Natural killer cell (primary cell): ENCODE measurements around the gene MDN1. TPM values are rescaled to one million over a fixed set of nuclear protein-coding genes. Genes with fewer than 3 reads are reported as not detected.
"Not testable (repeated sequence)": the region's sequence is repeated elsewhere in the genome, so short reads cannot be mapped to it uniquely, and the experiment has no call there.

Source experiments
- ATAC-seq, 3 donors: fragments of 150-1000 bp in 2 of 3; fragments of 200-7000 bp in 1 of 3; cut with Tn5 transposase; 1 replicate in 1 of 3; 2 replicates in 2 of 3; pipeline ENCODE4 v1.10.0; 2021; ENCODE audit warnings: mild to moderate bottlenecking in 2 of 3, moderate library complexity in 2 of 3
- DNase-seq, 2 donors: peaks; one replicate each; pipeline versions ENCODE4 v3.0.0 to v3.0.0-alpha.2; 2013 to 2021; ENCODE audit warnings: mixed read lengths in 1 of 2
- H3K27ac ChIP-seq: one replicate; pipeline ENCODE4 v1.5.1; 2013; ENCODE audit warnings: mild to moderate bottlenecking, low read length
- H3K27me3 ChIP-seq: one replicate; pipeline ENCODE4 v1.6.1; 2013; ENCODE audit warnings: low read length; ENCODE audit not compliant: control insufficient read depth, insufficient read depth
- H3K36me3 ChIP-seq: one replicate; pipeline ENCODE4 v1.6.1; 2013; ENCODE audit warnings: low read length; ENCODE audit not compliant: control insufficient read depth, insufficient read depth
- H3K4me1 ChIP-seq: one replicate; pipeline ENCODE4 v1.6.1; 2013; ENCODE audit warnings: low read length; ENCODE audit not compliant: control insufficient read depth, insufficient read depth
- H3K4me3 ChIP-seq: one replicate; pipeline ENCODE4 v1.5.1; 2013; ENCODE audit warnings: low read length
- H3K9me3 ChIP-seq: one replicate; pipeline ENCODE4 v1.6.1; 2013; ENCODE audit warnings: low read length; ENCODE audit not compliant: control insufficient read depth, insufficient read depth
- H3K27ac Mint-ChIP-seq, 2 donors: one replicate each; pipeline ENCODE4 v1.8.0; 2022; ENCODE audit warnings: mild to moderate bottlenecking in 2 of 2, mixed read lengths in 2 of 2, moderate library complexity in 1 of 2
- H3K27me3 Mint-ChIP-seq, 2 donors: one replicate each; pipeline ENCODE4 v1.8.0; 2022; ENCODE audit warnings: low read depth in 2 of 2, mixed read lengths in 2 of 2
- H3K36me3 Mint-ChIP-seq: one replicate; pipeline ENCODE4 v1.8.0; 2022; ENCODE audit warnings: mixed read lengths
- H3K4me1 Mint-ChIP-seq, 2 donors: one replicate each; pipeline ENCODE4 v1.8.0; 2022; ENCODE audit warnings: mixed read lengths in 2 of 2
- H3K4me3 Mint-ChIP-seq: one replicate; pipeline ENCODE4 v1.8.0; 2022; ENCODE audit warnings: mild to moderate bottlenecking, moderate library complexity, mixed read lengths
- H3K9me3 Mint-ChIP-seq, 2 donors: one replicate each; pipeline ENCODE4 v1.8.0; 2022; ENCODE audit warnings: mixed read lengths in 2 of 2
- CTCF ChIP-seq: fragments of 200-600 bp; IDR thresholded peaks from one replicate; pipeline ENCODE4 v1.8.0; 2022; ENCODE audit warnings: antibody characterized with exemption
- WGBS: methylation state at CpG from one replicate; pipeline ENCODE4 v1.1.7; 2013; ENCODE audit warnings: missing lambda C conversion rate; ENCODE audit not compliant: insufficient coverage; 5-methylcytosine and 5-hydroxymethylcytosine counted together
- intact Hi-C: fragments of 100-400 bp; cut with micrococcal nuclease; formaldehyde crosslinking; loops from one replicate; pipeline ENCODE4 v1.14.2; 2022
- total RNA-seq, 4 donors: library from RNA; stranded (reverse); fragments of 120-200 nt in 1 of 4; gene quantifications; one replicate each; pipeline versions ENCODE4 v1.2.3 to v1.2.4, GENCODE V29; 2013 to 2022

The MDN1 gene
- total RNA-seq, 3 donors from 2014 or later (not counting 1 experiment from before 2014, with no cell fraction given) = 38.0 to 43.3 (median 41.4) TPM

GRCh38 chr6:89640804-89641203, 178.8 kb downstream of the MDN1 start:
- no peak overlapping the region for H3K27ac ChIP-seq
- Mint-ChIP-seq H3K27ac (peak overlapping the region in 1 of 2 donors; percentile 59), H3K4me1 (peaks cover 18 to 22% of the 10 kb centered on the region in 2 donors), H3K9me3 (no peaks in the 10 kb centered on the region), H3K4me3 (no peak overlapping the region), H3K36me3 (peaks cover 4% of the 10 kb centered on the region), H3K27me3 (no peaks in the 10 kb centered on the region)
- 100% methylated on average over 4 of the region's 4 CpGs for WGBS
- no peak for DNase-seq
- peaks cover 10% of the 10 kb centered on the region for H3K4me1 ChIP-seq
- peaks cover 30% of the 10 kb centered on the region for H3K36me3 ChIP-seq
- no peaks in the 10 kb centered on the region for H3K9me3 ChIP-seq
- H3K4me3 ChIP-seq = no peak overlapping the region
- no peak for ATAC-seq
- TF ChIP-seq CTCF = no peak
- H3K27me3 ChIP-seq = no peaks in the 10 kb centered on the region
- intact Hi-C loops = no loop called here

GRCh38 chr6:89638320-89639195, 181.0 kb downstream of the MDN1 start, which contains the start of gene LYRM2:
LYRM2 (minus strand) TSS chr6:89638747; CDS start chr6:89638716, 31 bp downstream.
- H3K4me3 ChIP-seq = peak within 1 kb of the TSS; percentile 91
- H3K36me3 ChIP-seq = peaks cover 21% of the 10 kb centered on the region
- no peaks in the 10 kb centered on the region for H3K9me3 Mint-ChIP-seq
- H3K4me1 ChIP-seq = peaks cover 10% of the 10 kb centered on the region
- WGBS = 3% methylated on average over 58 of the region's 58 CpGs
- H3K9me3 ChIP-seq = no peaks in the 10 kb centered on the region
- H3K27me3 ChIP-seq = no peaks in the 10 kb centered on the region
- H3K27me3 Mint-ChIP-seq = no peaks in the 10 kb centered on the region
- H3K4me1 Mint-ChIP-seq = peaks cover 21 to 26% of the 10 kb centered on the region in 2 donors
- H3K36me3 Mint-ChIP-seq = peaks cover 10% of the 10 kb centered on the region
- ATAC-seq (peak; percentile 93 to 98 (median 93)), DNase-seq (peak; percentile 90 to 95)
- intact Hi-C loops = loop anchor here (1.0 kb wide), 2 partner anchors 191 to 205 kb away; partner anchors contain the start of genes ANKRD6 and CASP8AP2
- H3K27ac ChIP-seq = peak within 1 kb of the TSS; percentile 92
- H3K4me3 Mint-ChIP-seq = peak within 1 kb of the TSS; percentile 98
- no peak for TF ChIP-seq CTCF
- H3K27ac Mint-ChIP-seq = peak within 1 kb of the TSS; percentile 99 to 100

- Histone ChIP-seq H3K27me3 (no peaks in the 10 kb centered on the region), H3K9me3 (no peaks in the 10 kb centered on the region), H3K36me3 (peaks cover 15% of the 10 kb centered on the region), H3K4me1 (peaks cover 10% of the 10 kb centered on the region), H3K4me3 (peak overlapping the region; percentile 91), H3K27ac (peak overlapping the region; percentile 92)
- peaks cover 21 to 26% of the 10 kb centered on the region in 2 donors for H3K4me1 Mint-ChIP-seq
- no peak for TF ChIP-seq CTCF
- peaks cover 10% of the 10 kb centered on the region for H3K36me3 Mint-ChIP-seq
- no peaks in the 10 kb centered on the region for H3K9me3 Mint-ChIP-seq
- no peak for DNase-seq
- H3K27me3 Mint-ChIP-seq = no peaks in the 10 kb centered on the region
- 24% methylated on average over 7 of the region's 7 CpGs for WGBS
- intact Hi-C loops = loop anchor here (1.0 kb wide), 2 partner anchors 191 to 205 kb away; partner anchors contain the start of genes ANKRD6 and CASP8AP2
- no peak for ATAC-seq
- H3K27ac Mint-ChIP-seq = peak overlapping the region; percentile 99 to 100
- H3K4me3 Mint-ChIP-seq = peak overlapping the region; percentile 98
Measured at GRCh38 chr6:89637960-89638319, 181.7 kb downstream of the MDN1 start.

GRCh38 chr6:89636412-89636811, 183.2 kb downstream of the MDN1 start:
- H3K27me3 Mint-ChIP-seq, ATAC-seq, H3K27ac ChIP-seq, H3K4me3 ChIP-seq, intact Hi-C loops, H3K4me3 Mint-ChIP-seq, H3K9me3 Mint-ChIP-seq, H3K9me3 ChIP-seq, H3K36me3 Mint-ChIP-seq, DNase-seq, H3K27me3 ChIP-seq: not testable (repeated sequence)
- Mint-ChIP-seq H3K4me1 (peaks cover 21 to 26% of the 10 kb centered on the region in 2 donors), H3K27ac (peak overlapping the region in 1 of 2 donors; percentile 99)
- H3K4me1 ChIP-seq = peaks cover 10% of the 10 kb centered on the region
- WGBS = 100% methylated on average over 1 of the region's 3 CpGs
- H3K36me3 ChIP-seq = peaks cover 15% of the 10 kb centered on the region
